Vagina (tissue), 2 donors: Measurements from ENCODE around the gene CAPN7. TPM values are rescaled to one million over a fixed set of nuclear protein-coding genes. Genes with fewer than 3 reads are reported as not detected.

Experiments
- DNase-seq, 2 donors: peaks; one replicate each; pipeline ENCODE4 v3.0.0-alpha.2; 2017; ENCODE audit errors: extremely low spot score in 2 of 2
- H3K27ac ChIP-seq: fragments of 200-600 bp; sonication (generic); one replicate; pipeline ENCODE4 v1.5.1; 2019
- H3K27me3 ChIP-seq: fragments of 200-600 bp; sonication (generic); one replicate; pipeline ENCODE4 v1.5.1; 2019
- H3K36me3 ChIP-seq, 2 donors: fragments of 200-600 bp; sonication (generic); one replicate each; pipeline ENCODE4 v1.5.1; 2017 to 2019
- H3K4me1 ChIP-seq: fragments of 200-600 bp; sonication (generic); one replicate; pipeline ENCODE4 v1.5.1; 2019
- H3K4me3 ChIP-seq, 2 donors: fragments of 200-600 bp; sonication (generic); 1 replicate in 1 of 2; 2 replicates in 1 of 2; pipeline ENCODE4 v1.5.1; 2016 to 2019
- H3K9me3 ChIP-seq: fragments of 200-600 bp; sonication (generic); one replicate; pipeline ENCODE4 v1.5.1; 2019
- CTCF ChIP-seq, 3 experiments: fragments of 450-650 bp in 2 of 3; fragments of 200-600 bp in 1 of 3; sonication (generic) in 1 of 3; IDR thresholded peaks; one replicate each; pipeline ENCODE4 v1.5.1; 2017 to 2019; ENCODE audit warnings: antibody characterized with exemption in 3 of 3, mild to moderate bottlenecking in 2 of 3, moderate library complexity in 2 of 3
- POLR2A ChIP-seq, 2 donors: fragments of 450-650 bp; IDR thresholded peaks; one replicate each; pipeline ENCODE4 v1.6.1; 2017; ENCODE audit warnings: antibody characterized with exemption in 2 of 2, mild to moderate bottlenecking in 2 of 2, moderate library complexity in 2 of 2
- POLR2AphosphoS5 ChIP-seq, 2 donors: sonication (generic); formaldehyde crosslinking; IDR thresholded peaks; one replicate each; pipeline ENCODE4 v1.9.0; 2017; ENCODE audit warnings: antibody characterized with exemption in 2 of 2, mild to moderate bottlenecking in 2 of 2, low read depth in 1 of 2; ENCODE audit not compliant: insufficient read depth in 1 of 2
- intact Hi-C: fragments of 100-400 bp; cut with DNase I; formaldehyde crosslinking; loops from one replicate; pipeline ENCODE4 v1.15.1; 2023
- total RNA-seq: library from RNA; depleted of rRNA; stranded (reverse); fragments of >200 nt; gene quantifications from one replicate; pipeline ENCODE4 v1.2.3, GENCODE V29; 2016

The CAPN7 gene
- total RNA-seq, 1 donor from 2014 or later, result 72.4 TPM

DNA sequence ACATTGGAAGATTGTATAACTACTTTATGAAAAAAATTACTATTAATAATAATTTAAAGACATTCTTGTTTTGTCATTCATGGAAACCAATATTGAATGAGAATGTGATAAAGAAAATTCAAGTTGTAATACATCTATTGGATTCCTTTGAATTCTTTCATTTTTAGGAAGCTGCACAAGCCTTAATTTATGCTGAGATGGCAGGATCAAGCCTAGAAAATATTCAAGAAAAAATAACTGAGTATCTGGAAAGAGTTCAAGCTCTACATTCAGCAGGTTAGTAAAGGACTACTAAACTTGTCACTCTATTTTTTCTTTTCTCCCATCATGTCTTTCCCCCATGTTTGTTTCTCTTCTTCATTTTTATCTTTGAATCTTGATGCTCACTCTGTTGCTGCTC lies 5.9 kb downstream of the CAPN7 start:
- Histone ChIP-seq H3K36me3 (peaks cover 0 to 36% of the 10 kb centered on the region in 2 donors), H3K4me1 (peaks cover 42% of the 10 kb centered on the region), H3K9me3 (no peaks in the 10 kb centered on the region), H3K4me3 (no peak overlapping the region), H3K27ac (no peak overlapping the region), H3K27me3 (no peaks in the 10 kb centered on the region)
- no peak for DNase-seq
- intact Hi-C loops, result no loop called here
- TF ChIP-seq POLR2AphosphoS5 (IDR thresholded peaks at IDR 0.05; ENCODE audit: insufficient read depth in 1 of 2, low read depth in 1 of 2) (no peak), CTCF (IDR thresholded peaks at IDR 0.05) (no peak), POLR2A (IDR thresholded peaks at IDR 0.05) (no peak)

GRCh38 chr3:15214758-15215157 lies 8.7 kb downstream of the CAPN7 start:
- Histone ChIP-seq H3K27ac (no peak overlapping the region), H3K4me1 (peaks cover 17% of the 10 kb centered on the region), H3K36me3 (peaks cover 0 to 58% of the 10 kb centered on the region in 2 donors), H3K27me3 (no peaks in the 10 kb centered on the region), H3K9me3 (no peaks in the 10 kb centered on the region), H3K4me3 (no peak overlapping the region)
- intact Hi-C loops, result no loop called here
- no peak for DNase-seq
- TF ChIP-seq POLR2A (IDR thresholded peaks at IDR 0.05) (no peak), POLR2AphosphoS5 (IDR thresholded peaks at IDR 0.05; ENCODE audit: insufficient read depth in 1 of 2, low read depth in 1 of 2) (no peak), CTCF (IDR thresholded peaks at IDR 0.05) (no peak)

- no peak for DNase-seq
- Histone ChIP-seq H3K4me1 (peaks cover 10% of the 10 kb centered on the region), H3K27me3 (no peaks in the 10 kb centered on the region), H3K9me3 (no peaks in the 10 kb centered on the region), H3K27ac (no peak overlapping the region), H3K36me3 (peaks cover 0 to 71% of the 10 kb centered on the region in 2 donors), H3K4me3 (no peak overlapping the region)
- intact Hi-C loops, result no loop called here
- TF ChIP-seq CTCF (IDR thresholded peaks at IDR 0.05) (no peak), POLR2A (IDR thresholded peaks at IDR 0.05) (no peak), POLR2AphosphoS5 (IDR thresholded peaks at IDR 0.05; ENCODE audit: insufficient read depth in 1 of 2, low read depth in 1 of 2) (no peak)
Measured at GRCh38 chr3:15215996-15216395, 9.9 kb downstream of the CAPN7 start.

- Histone ChIP-seq H3K27ac (no peak overlapping the region), H3K27me3 (no peaks in the 10 kb centered on the region), H3K4me3 (no peak overlapping the region), H3K9me3 (no peaks in the 10 kb centered on the region), H3K4me1 (peaks cover 8% of the 10 kb centered on the region), H3K36me3 (peaks cover 0 to 76% of the 10 kb centered on the region in 2 donors)
- intact Hi-C loops, result no loop called here
- TF ChIP-seq CTCF (IDR thresholded peaks at IDR 0.05) (no peak), POLR2A (IDR thresholded peaks at IDR 0.05) (no peak), POLR2AphosphoS5 (IDR thresholded peaks at IDR 0.05; ENCODE audit: insufficient read depth in 1 of 2, low read depth in 1 of 2) (no peak)
- DNase-seq, result no peak
Measured at GRCh38 chr3:15216501-15216900, 10.5 kb downstream of the CAPN7 start.

DNA sequence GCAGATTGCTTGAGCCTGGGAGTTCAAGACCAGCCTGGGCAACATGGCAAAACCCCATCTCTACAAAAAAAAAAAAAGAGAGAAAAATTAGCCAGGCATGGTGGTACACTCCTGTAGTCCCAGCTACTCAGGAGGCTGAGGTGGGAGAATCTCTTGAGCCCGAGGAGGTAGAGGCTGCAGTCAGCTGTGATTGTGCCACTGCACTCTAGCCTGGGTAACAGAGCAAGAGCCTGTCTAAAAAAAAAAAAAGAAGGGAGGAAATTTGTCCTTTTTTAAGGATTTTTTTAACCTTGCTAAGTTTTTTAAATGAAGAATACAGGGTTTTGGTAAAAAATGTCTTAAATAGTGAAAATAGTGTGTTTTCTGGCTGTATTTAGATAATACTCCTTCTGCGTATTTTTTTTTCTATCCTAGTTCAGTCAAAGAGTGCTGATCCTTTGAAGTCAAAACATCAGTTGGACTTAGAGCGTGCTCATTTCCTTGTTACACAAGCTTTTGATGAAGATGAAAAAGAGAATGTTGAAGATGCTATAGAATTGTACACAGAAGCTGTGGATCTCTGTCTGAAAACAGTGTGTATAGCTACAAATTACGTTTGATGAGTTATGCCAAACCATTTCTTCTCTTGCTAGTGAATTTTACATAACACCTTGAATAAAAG lies 11.1 kb downstream of the CAPN7 start:
- peaks cover 2% of the 10 kb centered on the region for H3K4me1 ChIP-seq
- intact Hi-C loops, result no loop called here
- no peaks in the 10 kb centered on the region for H3K27me3 ChIP-seq
- TF ChIP-seq POLR2AphosphoS5 (IDR thresholded peaks at IDR 0.05; ENCODE audit: insufficient read depth in 1 of 2, low read depth in 1 of 2), result no peak
- TF ChIP-seq POLR2A (IDR thresholded peaks at IDR 0.05), result no peak
- no peak for TF ChIP-seq CTCF (IDR thresholded peaks at IDR 0.05)
- H3K9me3 ChIP-seq, result no peaks in the 10 kb centered on the region
- H3K36me3 ChIP-seq, result peaks cover 0 to 82% of the 10 kb centered on the region in 2 donors
- no peak overlapping the region for H3K27ac ChIP-seq
- no peak overlapping the region for H3K4me3 ChIP-seq
- no peak for DNase-seq
